Stimulated activated naive CD4-positive, alpha-beta T cell (primary cell): ENCODE data around the gene SLC6A13.

Source experiments
- DNase-seq, 6 experiments: peaks; one replicate each; lab custom pipeline; 2025; lab: John Stamatoyannopoulos, UW

The SLC6A13 gene

GRCh38 chr12:177980-178828, 84.4 kb downstream of the SLC6A13 start:
- no peak for DNase-seq

DNA sequence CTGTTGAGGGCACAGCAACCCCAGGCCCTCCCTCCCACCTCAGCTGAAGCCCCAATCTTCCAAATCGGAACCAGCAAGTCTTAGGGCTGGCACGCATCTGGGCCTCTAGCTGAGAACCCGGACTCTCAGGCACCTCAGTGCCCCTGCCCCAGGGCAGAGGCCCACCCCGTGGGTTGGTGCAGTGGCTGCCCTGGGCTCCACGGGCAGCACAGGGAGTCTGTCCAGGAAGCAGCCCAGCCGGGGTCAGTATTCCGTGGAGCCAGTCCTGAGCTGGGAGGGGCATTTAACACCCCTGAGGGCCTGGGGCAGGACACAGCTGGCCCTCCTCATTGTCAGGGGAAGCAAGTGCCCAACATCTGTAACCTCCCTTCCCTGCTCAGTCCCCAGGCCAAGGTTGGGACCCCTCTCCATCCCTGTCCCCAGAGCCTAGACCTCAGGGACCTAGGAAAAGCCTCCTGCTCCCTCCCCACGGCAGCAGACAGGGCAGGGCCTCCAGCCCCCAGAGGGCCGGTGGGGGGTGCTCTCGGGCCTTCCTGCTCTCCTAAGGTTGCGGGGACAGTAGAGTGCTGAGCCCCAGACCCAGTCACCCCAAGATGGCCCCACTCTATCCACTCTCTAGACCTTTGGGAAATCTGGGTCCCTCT, 85.2 kb downstream of the SLC6A13 start:
- DNase-seq = no peak

GRCh38 chr12:176321-177181, 86.1 kb downstream of the SLC6A13 start:
- no peak for DNase-seq

DNA sequence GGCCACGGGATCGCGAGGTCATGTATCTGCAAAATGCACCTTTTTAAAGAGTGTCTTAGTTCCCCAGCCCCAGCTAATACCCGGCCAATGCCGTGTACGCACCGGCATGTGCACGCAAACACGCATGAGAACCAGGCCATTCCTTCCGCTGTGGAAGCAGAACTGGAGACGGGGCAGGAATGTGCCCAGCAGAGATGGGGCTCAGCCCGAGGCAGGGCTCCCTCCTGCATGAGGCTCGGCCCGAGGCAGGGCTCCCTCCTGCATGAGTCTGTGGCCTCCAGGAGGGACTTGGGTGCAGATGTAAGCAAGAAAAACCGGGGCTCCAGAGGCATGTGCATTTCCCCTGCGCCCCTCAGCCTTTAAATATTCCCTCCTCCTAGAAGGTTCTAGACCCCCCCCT, 86.9 kb downstream of the SLC6A13 start:
- no peak for DNase-seq

DNA sequence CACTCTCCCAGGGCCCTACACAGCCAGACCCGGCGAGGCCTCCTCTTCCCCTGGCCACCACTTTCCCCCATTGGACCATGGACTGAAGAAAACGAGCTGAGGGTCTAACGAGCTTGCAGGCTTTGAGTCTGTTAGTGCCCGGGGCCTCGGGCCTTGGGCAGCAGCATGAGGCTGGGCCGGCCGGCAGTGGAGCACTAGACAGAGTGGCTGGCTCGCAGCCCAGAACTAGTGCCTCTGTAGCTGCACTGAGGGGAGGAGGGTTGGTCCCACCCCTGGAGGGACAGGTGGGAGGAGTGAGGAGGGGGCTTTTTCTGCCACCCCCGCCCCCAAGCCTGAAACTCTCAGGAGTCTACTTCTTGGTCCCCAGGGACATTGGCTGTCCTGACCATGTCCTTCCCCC, 87.4 kb downstream of the SLC6A13 start:
- no peak for DNase-seq

DNA sequence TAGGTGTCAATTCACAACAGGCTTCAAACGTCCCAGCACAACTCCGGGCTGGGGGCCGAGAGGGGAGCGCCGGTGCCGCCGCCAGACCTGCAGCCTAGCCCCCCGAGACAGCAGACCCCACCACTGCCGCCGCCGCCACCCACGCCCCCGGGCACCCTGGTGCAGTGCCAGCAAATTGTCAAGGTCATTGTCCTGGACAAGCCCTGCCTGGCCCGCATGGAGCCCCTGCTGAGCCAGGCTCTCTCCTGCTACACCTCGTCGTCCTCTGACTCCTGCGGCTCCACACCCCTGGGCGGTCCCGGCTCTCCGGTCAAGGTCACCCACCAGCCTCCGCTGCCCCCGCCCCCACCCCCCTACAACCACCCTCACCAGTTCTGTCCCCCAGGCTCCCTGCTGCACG, 88.0 kb downstream of the SLC6A13 start:
- DNase-seq = no peak

DNA sequence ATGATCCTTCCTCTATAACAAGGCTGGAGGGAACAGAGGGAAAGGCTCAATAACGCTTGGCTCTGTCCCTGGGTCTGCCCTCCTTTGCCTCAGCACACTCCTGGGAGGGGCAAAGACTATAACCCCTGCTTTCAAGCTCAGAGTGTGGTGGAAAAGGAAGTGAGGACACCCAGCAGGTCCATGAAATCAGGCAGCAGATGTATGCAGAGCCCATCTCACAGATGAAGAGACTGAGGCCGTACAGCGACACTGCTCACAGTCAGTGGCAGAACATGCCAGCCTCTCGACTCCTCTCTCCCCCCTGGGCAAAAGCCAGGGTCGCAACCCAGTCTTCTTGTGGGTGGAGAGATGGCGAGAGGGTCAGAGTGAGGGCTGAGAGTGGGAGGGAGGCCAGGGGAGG, 88.5 kb downstream of the SLC6A13 start:
- no peak for DNase-seq

- no peak for DNase-seq
Measured at GRCh38 chr12:172732-173161, 89.9 kb downstream of the SLC6A13 start.

DNA sequence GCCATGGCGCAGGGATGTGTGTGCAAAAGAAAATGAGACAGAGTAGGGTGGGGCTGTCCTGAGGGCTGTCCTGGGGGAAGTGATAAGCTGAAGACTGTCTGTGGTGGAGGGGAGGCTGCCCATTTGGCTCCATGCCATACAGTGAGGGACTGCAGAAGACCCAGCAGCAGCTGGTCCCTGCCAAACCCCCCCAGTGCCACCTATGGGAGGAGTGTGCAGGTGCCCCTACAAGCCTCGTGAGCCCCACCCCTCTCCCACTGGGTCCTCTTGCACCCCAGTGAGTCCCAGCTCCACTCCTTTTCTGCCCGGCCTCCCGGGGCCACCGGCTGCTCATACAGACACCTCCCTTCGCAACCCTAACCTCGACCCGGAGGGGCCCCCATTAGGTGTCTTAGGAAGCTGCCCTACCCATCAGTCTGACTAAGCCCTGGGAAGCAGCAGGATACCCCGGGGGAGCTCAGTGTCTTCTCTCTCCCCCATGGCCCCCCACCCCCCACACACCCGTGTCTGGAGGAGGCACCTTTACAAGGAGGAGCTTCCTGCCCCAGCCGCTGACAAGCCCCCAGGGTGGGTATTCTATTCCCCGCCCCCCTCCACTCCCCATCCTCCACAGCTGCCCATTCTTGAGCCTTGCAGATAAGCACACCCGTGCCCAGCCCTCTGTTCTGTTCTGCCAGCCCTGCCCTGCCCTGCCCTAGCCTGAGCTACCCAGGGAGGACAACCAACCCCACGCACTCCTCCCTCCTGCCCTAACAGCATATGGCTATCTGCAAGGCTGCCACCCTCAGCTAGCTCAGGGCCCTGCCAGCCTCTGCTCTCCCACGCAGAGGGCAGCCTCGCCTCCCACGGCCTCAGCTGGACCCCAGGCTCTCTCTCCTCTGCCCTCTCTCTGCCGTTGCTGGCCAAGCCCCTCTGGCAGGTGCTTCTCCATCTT, 90.6 kb downstream of the SLC6A13 start:
- DNase-seq = no peak

DNA sequence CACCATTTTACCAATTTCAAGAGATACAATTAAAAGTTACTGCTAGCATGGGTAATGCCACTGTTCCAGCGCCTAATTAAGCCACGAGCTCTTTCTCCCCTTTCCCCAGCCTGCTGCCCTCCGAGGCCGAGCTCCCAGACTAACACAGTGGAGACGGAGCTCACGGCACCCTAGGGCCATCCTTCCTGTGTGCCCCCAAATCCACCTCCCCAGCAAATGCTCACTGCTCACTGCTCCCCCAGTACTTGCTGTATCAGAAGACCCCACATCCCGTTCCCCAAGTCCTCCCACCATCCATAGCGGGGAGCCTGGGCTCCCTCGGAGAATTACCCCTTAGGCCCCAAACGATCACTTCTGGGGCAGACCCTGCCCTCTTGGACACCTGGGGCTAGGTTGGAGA, 91.4 kb downstream of the SLC6A13 start:
- no peak for DNase-seq
